Hypothalamus (tissue), 51 donors: Measurements from ENCODE around the gene PRC1.
"Not testable (repeated sequence)": the region's sequence is repeated elsewhere in the genome, so short reads cannot be mapped to it uniquely, and the experiment has no call there.

ENCODE experiments used
- DNase-seq, 51 donors: peaks; one replicate each; lab custom pipeline; 2025; lab: John Stamatoyannopoulos, UW

Gene PRC1

DNA sequence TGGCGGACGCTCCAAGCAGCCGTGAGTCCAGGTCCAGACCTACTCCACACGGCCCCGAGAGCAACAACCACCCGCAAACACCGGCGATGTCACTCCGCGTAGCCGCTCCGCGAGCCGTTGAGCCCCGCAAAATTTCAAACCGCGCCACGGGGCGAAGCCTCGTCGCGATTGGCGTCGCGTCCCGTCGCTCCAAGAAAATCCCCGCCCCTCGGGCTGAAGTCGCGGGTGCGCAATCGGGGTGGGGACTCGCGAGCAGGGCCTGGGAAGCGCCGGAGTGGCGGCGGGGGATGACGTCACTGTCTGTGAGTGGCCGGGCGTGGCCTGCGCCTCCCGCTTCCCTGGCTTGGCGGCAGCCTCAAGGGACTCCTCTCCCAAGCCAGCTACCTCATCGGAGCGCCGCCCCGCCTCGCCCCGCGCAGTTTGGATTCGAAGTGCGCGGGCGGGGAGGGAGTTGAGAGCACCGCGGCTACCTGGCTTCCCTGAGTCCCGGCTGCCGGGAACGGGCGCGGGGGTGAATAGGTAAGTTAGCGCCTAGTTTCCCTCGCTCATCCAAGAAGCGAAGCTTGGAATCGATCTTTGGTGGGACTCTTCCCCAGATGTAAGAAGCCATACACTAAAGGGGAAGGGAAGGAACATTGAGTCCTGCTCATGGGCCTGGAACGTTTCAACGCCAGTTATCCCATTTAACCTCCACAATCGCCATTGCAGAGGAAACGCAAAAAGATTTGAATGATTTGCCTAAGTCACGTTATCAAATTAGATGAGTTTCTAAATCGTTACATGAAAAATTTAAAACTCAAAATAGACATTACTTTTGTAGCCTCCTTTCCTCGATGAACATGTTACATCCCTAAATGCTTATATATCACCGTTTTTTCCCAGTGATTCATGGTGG, at the start of gene PRC1:
PRC1 (minus strand) TSS at position 119 of the 895 bp plus-strand sequence; CDS start at position 1, 118 bp downstream.
- peak; percentile 38 to 98 (median 94) for DNase-seq

DNA sequence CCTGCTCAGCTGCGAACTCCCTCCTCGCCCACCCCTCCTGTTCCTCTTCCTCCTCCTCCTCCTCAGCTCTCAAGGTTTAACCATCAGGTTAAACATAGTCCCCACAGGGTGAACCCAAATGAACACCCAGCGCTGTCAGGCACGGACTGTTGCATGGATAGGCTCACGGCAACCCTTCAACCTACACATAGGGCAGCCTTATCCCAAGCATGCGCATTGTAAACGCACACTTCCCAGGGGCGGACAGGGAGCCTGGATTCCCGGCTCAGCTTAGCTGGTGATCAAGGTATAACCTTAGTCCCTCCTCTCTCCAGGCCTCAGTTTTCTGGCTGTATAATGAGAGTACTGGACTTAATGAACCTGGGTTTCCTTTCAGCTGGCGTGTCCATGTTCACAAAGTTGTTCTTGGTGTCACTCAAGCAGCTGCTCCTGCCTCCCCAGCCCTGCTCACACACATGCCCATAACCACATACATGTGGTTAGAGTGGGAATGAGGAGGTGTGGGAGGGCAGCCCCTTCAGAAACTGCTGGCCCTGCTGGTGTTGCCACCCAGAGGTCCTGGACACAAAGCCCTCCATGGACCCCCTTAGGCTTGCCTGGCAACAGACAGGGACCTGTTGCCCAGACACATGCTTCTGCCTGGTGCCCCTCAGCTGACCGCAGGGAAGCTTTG, 49.0 kb upstream of the PRC1 start:
- DNase-seq, result no peak

- no peak for DNase-seq
Observed at GRCh38 chr15:91040856-91041255, 46.5 kb upstream of the PRC1 start.

GRCh38 chr15:91039996-91040395, 45.7 kb upstream of the PRC1 start:
- DNase-seq, result no peak

GRCh38 chr15:91032919-91033803, 38.8 kb upstream of the PRC1 start:
- DNase-seq, result peak in 15 of 51 donors; percentile 2 to 23 (median 6)

GRCh38 chr15:91031796-91032195, 37.5 kb upstream of the PRC1 start:
- no peak for DNase-seq

DNA sequence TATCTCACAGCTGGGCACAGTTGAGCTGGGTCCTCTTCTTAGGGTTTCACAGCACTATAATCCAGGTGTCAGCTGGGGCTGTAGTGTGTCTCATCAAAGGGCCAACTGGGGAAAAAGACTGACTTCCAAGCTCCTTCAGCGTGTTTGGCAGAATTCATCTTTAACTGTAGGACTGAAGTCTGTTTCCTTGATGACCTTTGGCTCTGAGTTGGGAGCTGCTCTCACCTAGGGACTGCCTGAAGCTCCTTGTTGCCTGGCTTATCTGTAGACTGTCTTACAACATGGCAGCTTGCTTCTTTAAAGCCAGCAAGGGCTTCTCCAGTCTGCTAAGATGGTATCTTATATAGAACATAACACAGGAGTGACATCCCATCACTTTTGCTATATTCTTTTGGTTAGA, 33.3 kb upstream of the PRC1 start:
- no peak for DNase-seq

GRCh38 chr15:91023720-91024119, 29.4 kb upstream of the PRC1 start:
- DNase-seq, result no peak

GRCh38 chr15:91022832-91023129, 28.4 kb upstream of the PRC1 start:
- DNase-seq, result no peak

- peak; percentile 27 to 95 (median 73) for DNase-seq
Observed at GRCh38 chr15:91022075-91022831, 27.9 kb upstream of the PRC1 start, which contains the start of gene VPS33B. TSS of gene VPS33B (minus strand) at chr15:91022594. CDS start at chr15:91022249, 345 bp downstream.

- peak in 1 of 51 donors; percentile 32 for DNase-seq
Observed at GRCh38 chr15:91021516-91022074, 27.3 kb upstream of the PRC1 start.

DNA sequence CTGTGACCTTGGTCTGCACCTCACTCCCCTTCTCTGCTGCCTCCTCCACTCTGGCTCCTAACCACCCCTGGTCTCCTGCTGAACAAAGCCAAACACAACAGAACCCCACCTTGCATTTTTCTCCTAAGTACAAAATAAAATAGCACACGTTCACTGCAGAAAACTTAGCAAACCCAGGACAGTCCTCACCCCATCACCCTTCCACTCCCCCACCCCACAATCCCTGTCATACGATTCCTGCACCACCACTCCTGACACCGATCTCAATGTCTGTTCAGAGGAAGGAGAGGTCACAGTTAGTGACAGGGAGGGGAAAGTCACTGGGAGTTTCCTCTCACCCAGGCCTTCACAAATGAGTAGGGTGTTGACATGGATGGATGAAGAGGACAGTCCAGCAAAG, 23.8 kb upstream of the PRC1 start:
- DNase-seq, result no peak

- DNase-seq, result no peak
Observed at GRCh38 chr15:91017716-91018115, 23.4 kb upstream of the PRC1 start.

DNA sequence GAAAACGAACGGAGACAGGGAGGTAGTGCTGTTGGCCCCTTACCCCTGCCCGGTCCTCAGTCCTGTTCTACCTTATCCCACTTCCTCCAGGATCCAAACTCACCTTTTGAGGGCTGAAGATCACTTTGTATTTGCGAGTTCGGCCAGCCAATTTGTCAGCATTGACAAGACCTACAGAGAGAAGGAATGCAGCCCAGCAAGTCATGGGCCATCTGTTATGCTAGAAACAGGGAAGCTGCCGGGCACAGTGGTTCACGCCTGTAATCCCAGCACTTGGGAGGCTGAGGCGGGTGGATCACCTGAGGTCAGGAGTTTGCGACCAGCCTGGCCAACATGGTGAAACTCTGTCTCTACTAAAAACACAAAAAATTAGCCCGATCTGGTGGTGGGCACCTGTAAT, 19.4 kb upstream of the PRC1 start:
- not testable (repeated sequence) for DNase-seq

GRCh38 chr15:91007266-91007665, 12.9 kb upstream of the PRC1 start:
- no peak for DNase-seq

- DNase-seq, result no peak
Observed at GRCh38 chr15:91001209-91001608, 6.9 kb upstream of the PRC1 start.

- no peak for DNase-seq
Observed at GRCh38 chr15:90998737-90999136, 4.4 kb upstream of the PRC1 start.

DNA sequence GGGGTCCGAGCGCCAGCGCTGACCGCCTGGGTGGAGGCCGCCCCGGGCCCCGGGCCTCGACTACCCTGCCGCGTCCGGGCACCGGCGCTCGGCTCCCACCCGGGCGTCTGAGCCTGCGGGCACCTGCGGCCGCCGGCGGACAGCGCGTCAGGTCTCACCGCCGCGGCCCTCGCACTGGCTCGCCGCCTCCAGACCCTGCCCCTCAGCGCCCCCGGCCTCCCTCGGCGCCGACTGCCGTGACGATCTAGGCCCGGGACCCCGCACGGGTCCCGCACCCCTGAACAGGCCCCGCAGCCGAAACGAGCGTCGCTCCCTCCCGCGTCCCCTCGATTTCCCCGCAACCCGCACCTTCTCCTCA, 297 bp downstream of the PRC1 start:
- DNase-seq, result peak in 2 of 51 donors; percentile 4 to 25

GRCh38 chr15:90991587-90992285, 2.6 kb downstream of the PRC1 start:
- no peak for DNase-seq
